Caco-2 (cell line): ENCODE data around the gene KLHL29. TPM values are rescaled to one million over a fixed set of nuclear protein-coding genes. Genes with fewer than 3 reads are reported as not detected.

ENCODE experiments used
- BruUV-seq: library from RNA; stranded (reverse); fragments of 400-500 nt; replicated peaks from 2 replicates; lab custom pipeline; 2021; lab: Mats Ljungman, UMichigan
- CTCF ChIA-PET: fragments of 300-600 bp; sonication (Branson Sonifier 250); formaldehyde crosslinking; loops from one replicate; lab custom pipeline; 2022; ENCODE audit warnings: antibody characterized with exemption; lab: Charles Lee
- POLR2A ChIA-PET: fragments of 300-600 bp; sonication (Branson Sonifier 250); formaldehyde crosslinking; loops from one replicate; lab custom pipeline; 2022; ENCODE audit warnings: antibody characterized with exemption; lab: Charles Lee
- DNase-seq, 2 experiments: peaks; one replicate each; pipeline versions ENCODE4 v3.0.0 to v3.0.0-alpha.2; 2020 to 2022
- H3K27me3 ChIP-seq: replicated peaks from 2 replicates; pipeline ENCODE4 v1.6.0; 2011; ENCODE audit warnings: low read length; ENCODE audit not compliant: control insufficient read depth, insufficient read depth
- H3K36me3 ChIP-seq: 2 replicates; pipeline ENCODE4 v1.5.1; 2011; ENCODE audit warnings: low read length; ENCODE audit not compliant: control insufficient read depth, insufficient read depth
- H3K4me1 ChIP-seq: fragments of 250-450 bp; sonication (Bioruptor Pico); 2 replicates; pipeline ENCODE4 v1.5.1; 2020; ENCODE audit warnings: mild to moderate bottlenecking
- H3K4me3 ChIP-seq: 2 replicates; pipeline ENCODE4 v1.5.1; 2011; ENCODE audit warnings: low read depth, mild to moderate bottlenecking, control low read depth, low read length
- H3K9me3 ChIP-seq: fragments of 250-450 bp; sonication (Bioruptor Pico); 2 replicates; pipeline ENCODE4 v1.5.1; 2020; ENCODE audit warnings: mild to moderate bottlenecking, moderate library complexity
- H3K27ac Mint-ChIP-seq: one replicate; pipeline ENCODE4 v1.8.0; 2022; ENCODE audit warnings: mixed read lengths; ENCODE audit not compliant: unreplicated experiment
- H3K27me3 Mint-ChIP-seq: one replicate; pipeline ENCODE4 v1.8.0; 2022; ENCODE audit warnings: mixed read lengths; ENCODE audit not compliant: insufficient read depth, unreplicated experiment
- H3K36me3 Mint-ChIP-seq: one replicate; pipeline ENCODE4 v1.8.0; 2022; ENCODE audit warnings: mild to moderate bottlenecking, mixed read lengths; ENCODE audit not compliant: insufficient read depth, unreplicated experiment
- H3K4me1 Mint-ChIP-seq: one replicate; pipeline ENCODE4 v1.8.0; 2022; ENCODE audit warnings: low read depth, mixed read lengths; ENCODE audit not compliant: unreplicated experiment
- H3K4me3 Mint-ChIP-seq: one replicate; pipeline ENCODE4 v1.8.0; 2022; ENCODE audit warnings: mild to moderate bottlenecking, moderate library complexity, mixed read lengths; ENCODE audit not compliant: unreplicated experiment
- H3K9me3 Mint-ChIP-seq: one replicate; pipeline ENCODE4 v1.8.0; 2022; ENCODE audit warnings: mixed read lengths; ENCODE audit not compliant: unreplicated experiment
- intact Hi-C: fragments of 100-400 bp; cut with micrococcal nuclease; formaldehyde crosslinking; loops from one replicate; pipeline ENCODE4 v1.10.0; 2022; ENCODE audit not compliant: unreplicated experiment
- total RNA-seq: library from RNA; stranded (reverse); gene quantifications from 2 replicates; pipeline ENCODE4 v1.2.3, GENCODE V29; 2022
- TF ChIP-seq, protein P1 (sequence below), 2 experiments: fragments of 200-600 bp in 1 of 2; IDR thresholded peaks; 1 replicate in 1 of 2; 2 replicates in 1 of 2; pipeline versions ENCODE4 v1.5.1 to v1.8.0; 2011 to 2022; ENCODE audit warnings: antibody characterized with exemption in 1 of 2, control low read depth in 1 of 2, inconsistent platforms in 1 of 2, low read depth in 1 of 2, low read length in 1 of 2, mild to moderate bottlenecking in 1 of 2, moderate library complexity in 1 of 2; ENCODE audit not compliant: insufficient read depth in 1 of 2, severe bottlenecking in 1 of 2, unreplicated experiment in 1 of 2

KLHL29 gene
- total RNA-seq, 1 experiment from 2014 or later, result 0.61 TPM

DNA sequence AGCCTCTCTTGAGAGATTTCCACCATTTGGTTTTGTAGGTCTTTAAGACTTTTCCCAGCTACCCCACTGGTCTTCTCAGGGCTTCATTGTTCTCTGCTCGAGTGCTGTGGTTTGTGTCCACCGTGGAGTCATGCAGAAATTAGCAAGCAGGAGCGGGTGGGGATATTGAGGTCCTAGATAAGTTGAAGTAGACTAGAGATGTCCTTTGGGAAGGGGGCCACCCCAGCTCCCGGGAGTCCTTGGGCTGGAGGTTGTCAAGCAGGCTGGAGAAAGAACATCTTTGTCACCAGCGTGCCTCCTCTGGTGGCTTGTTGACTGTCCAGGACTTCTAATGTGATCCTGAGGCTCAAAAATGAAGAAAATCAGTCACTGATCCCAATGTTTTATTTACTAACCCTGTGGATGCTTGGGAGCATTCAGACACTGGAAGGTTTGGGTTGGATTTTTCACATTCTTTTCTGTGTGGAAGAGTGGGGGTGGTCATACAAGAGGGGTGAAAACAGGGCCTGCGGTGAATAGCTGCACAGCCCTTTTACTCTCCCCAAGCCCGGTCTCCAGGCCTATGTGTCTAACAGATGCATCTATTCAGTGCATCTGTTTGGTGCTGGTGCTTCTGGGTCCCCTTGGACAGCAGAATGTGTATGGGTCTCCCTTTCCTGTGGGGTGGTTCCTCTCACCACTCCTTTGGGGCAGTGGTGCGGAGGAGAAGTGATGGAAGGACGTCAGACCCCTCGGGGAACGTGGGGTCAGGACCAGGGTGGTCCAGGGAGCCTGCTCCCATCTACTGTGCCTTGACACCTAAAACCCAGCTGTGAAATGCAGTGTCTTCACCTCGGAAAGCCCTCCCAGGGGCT, 208.1 kb downstream of the KLHL29 start:
- Mint-ChIP-seq H3K27ac (no peak overlapping the region), H3K36me3 (peaks cover 6% of the 10 kb centered on the region), H3K4me3 (no peak overlapping the region), H3K9me3 (no peaks in the 10 kb centered on the region), H3K27me3 (peaks cover 9% of the 10 kb centered on the region), H3K4me1 (no peaks in the 10 kb centered on the region)
- Histone ChIP-seq H3K27me3 (no peaks in the 10 kb centered on the region; the same call in 1 of the 2 replicates), H3K4me1 (no peaks in the 10 kb centered on the region), H3K36me3 (no peaks in the 10 kb centered on the region), H3K4me3 (no peak overlapping the region), H3K9me3 (no peaks in the 10 kb centered on the region)
- intact Hi-C loops, result no loop called here
- TF ChIP-seq, protein P1, sequence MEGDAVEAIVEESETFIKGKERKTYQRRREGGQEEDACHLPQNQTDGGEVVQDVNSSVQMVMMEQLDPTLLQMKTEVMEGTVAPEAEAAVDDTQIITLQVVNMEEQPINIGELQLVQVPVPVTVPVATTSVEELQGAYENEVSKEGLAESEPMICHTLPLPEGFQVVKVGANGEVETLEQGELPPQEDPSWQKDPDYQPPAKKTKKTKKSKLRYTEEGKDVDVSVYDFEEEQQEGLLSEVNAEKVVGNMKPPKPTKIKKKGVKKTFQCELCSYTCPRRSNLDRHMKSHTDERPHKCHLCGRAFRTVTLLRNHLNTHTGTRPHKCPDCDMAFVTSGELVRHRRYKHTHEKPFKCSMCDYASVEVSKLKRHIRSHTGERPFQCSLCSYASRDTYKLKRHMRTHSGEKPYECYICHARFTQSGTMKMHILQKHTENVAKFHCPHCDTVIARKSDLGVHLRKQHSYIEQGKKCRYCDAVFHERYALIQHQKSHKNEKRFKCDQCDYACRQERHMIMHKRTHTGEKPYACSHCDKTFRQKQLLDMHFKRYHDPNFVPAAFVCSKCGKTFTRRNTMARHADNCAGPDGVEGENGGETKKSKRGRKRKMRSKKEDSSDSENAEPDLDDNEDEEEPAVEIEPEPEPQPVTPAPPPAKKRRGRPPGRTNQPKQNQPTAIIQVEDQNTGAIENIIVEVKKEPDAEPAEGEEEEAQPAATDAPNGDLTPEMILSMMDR (IDR thresholded peaks at IDR 0.05; ENCODE audit: insufficient read depth in 1 of 2, low read depth in 1 of 2, low read length in 1 of 2, severe bottlenecking in 1 of 2, unreplicated experiment in 1 of 2), result no peak
- no peak for DNase-seq
- POLR2A ChIA-PET, result no interaction called here
- CTCF ChIA-PET, result interaction anchor here (0.6 kb wide), 1 partner anchor 946 kb away, joined by 3 read pairs; no protein-coding TSS in a partner anchor
- no TSS peak for BruUV-seq

DNA sequence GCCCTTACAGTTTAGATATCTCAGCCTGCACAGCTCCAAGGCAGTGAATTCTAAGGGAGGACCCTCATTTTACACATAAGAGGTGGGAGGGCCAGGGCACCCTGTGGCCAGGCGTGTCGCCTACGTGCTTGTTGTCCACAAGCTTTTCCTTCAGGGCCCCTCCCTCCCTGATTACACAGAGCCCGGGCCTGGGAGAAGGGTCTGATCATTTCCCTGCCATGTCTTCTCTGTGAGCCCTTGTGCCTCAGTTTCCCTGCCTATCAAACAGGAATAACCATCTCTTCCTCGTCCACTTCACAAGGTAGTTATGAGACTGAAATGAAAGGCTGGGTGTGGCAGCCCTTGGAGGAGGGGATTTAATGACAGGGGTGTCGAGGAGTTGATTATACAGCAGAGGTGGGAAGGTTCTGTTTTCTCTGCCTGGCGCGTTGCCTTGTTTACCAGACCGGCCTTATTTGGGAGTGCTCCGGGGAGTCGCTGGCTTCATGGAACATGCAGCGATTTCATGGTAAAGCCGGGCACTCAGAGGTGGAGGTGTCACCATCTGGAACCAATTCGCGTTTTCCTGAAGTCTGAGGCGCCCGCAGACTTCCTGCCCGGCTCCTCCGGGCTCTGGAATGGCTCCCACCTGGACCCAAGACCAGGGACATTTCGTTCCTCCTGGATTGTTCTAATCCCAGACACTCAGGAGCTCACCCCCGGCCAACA, 208.9 kb downstream of the KLHL29 start:
- H3K9me3 ChIP-seq, result no peaks in the 10 kb centered on the region
- intact Hi-C loops, result no loop called here
- CTCF ChIA-PET, result interaction anchor here (0.6 kb wide), 1 partner anchor 947 kb away, joined by 3 read pairs; no protein-coding TSS in a partner anchor

DNA sequence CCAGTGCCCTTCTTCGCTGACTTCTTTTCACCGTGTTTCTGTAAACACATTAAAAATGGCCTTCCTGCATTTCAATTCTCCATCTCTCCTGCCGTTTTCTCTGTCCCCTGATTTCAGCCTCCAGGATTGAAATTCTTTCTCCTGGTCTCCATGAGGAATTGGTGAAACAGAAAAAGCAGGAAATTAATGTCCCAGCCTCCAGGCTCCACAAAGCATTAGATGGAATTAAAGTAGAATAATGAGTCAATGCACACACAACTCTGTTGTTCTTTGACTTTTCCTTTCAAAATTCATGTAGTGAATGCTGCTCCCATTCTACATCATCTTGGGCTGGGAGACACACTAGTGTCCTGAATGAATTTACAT, 209.5 kb downstream of the KLHL29 start:
- POLR2A ChIA-PET, result no interaction called here
- no peak overlapping the region for H3K4me3 ChIP-seq
- no peaks in the 10 kb centered on the region for H3K9me3 Mint-ChIP-seq
- H3K36me3 ChIP-seq, result no peaks in the 10 kb centered on the region
- TF ChIP-seq, protein P1 (IDR thresholded peaks at IDR 0.05; ENCODE audit: insufficient read depth in 1 of 2, low read depth in 1 of 2, low read length in 1 of 2, severe bottlenecking in 1 of 2, unreplicated experiment in 1 of 2), result no peak
- CTCF ChIA-PET, result no interaction called here
- no TSS peak for BruUV-seq
- no peak overlapping the region for H3K4me3 Mint-ChIP-seq
- H3K4me1 Mint-ChIP-seq, result no peaks in the 10 kb centered on the region
- H3K27me3 Mint-ChIP-seq, result peaks cover 9% of the 10 kb centered on the region
- no peaks in the 10 kb centered on the region; the same call in 1 of the 2 replicates for H3K27me3 ChIP-seq
- intact Hi-C loops, result no loop called here
- no peak for DNase-seq
- H3K9me3 ChIP-seq, result no peaks in the 10 kb centered on the region
- no peak overlapping the region for H3K27ac Mint-ChIP-seq
- no peaks in the 10 kb centered on the region for H3K4me1 ChIP-seq
- peaks cover 6% of the 10 kb centered on the region for H3K36me3 Mint-ChIP-seq

More for the DNA sequence above, 208.9 kb downstream of the KLHL29 start:
- Mint-ChIP-seq H3K9me3 (no peaks in the 10 kb centered on the region), H3K36me3 (peaks cover 6% of the 10 kb centered on the region), H3K27me3 (peaks cover 9% of the 10 kb centered on the region), H3K4me3 (no peak overlapping the region), H3K27ac (no peak overlapping the region), H3K4me1 (no peaks in the 10 kb centered on the region)
- POLR2A ChIA-PET, result no interaction called here
- TF ChIP-seq, protein P1 (IDR thresholded peaks at IDR 0.05; ENCODE audit: insufficient read depth in 1 of 2, low read depth in 1 of 2, low read length in 1 of 2, severe bottlenecking in 1 of 2, unreplicated experiment in 1 of 2), result no peak
- H3K36me3 ChIP-seq, result no peaks in the 10 kb centered on the region
- no peak overlapping the region for H3K4me3 ChIP-seq
- H3K4me1 ChIP-seq, result no peaks in the 10 kb centered on the region
- no TSS peak for BruUV-seq
- no peak for DNase-seq
- no peaks in the 10 kb centered on the region; the same call in 1 of the 2 replicates for H3K27me3 ChIP-seq
